Tongue (tissue), 2 donors: ENCODE results near the gene GRK6. TPM values are rescaled to one million over a fixed set of nuclear protein-coding genes. Genes with fewer than 3 reads are reported as not detected.
A peak's percentile ranks its signal among the peaks of the same experiment; 100 is the strongest.

ENCODE experiments used
- DNase-seq: peaks from one replicate; pipeline ENCODE4 v3.0.0-alpha.2; 2015
- total RNA-seq: library from RNA; depleted of rRNA; stranded (reverse); fragments of >200 nt; gene quantifications from one replicate; pipeline ENCODE4 v1.2.3, GENCODE V29; 2014

Gene GRK6
- total RNA-seq, 1 donor from 2014 or later: 19.9 TPM

- DNase-seq: no peak
Measured at GRCh38 chr5:177487975-177488374, 61.5 kb downstream of the GRK6 start.

DNA sequence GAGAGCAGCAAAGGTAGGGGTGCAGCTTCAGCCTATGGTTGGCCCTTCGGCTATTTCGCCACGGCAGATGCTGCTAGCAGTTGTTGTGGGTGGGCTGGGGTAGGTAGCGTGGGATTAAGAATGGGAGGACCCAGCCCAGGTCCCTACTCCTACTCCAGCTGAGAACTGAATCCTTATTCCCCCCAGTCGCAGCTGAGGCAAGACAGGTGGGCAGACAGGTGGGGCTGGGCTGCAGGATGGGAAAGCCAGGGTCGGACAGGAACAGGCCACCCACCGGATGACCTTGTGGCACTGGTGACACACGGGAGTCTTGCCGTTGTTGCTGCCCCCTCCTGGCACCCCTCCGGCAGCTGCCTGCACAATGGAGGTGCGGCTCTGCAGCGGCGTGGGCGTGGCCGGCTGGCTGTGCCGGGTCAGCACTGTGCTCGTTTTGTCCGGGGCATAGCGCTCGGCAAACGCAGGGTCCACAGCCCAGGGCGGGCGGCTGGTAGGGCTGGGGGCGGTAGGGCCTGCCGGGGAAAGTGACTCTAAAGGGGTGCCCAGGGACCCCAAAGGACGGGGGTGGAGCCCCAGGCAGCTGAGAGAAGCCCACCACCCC, 62.7 kb downstream of the GRK6 start:
- no peak for DNase-seq

DNA sequence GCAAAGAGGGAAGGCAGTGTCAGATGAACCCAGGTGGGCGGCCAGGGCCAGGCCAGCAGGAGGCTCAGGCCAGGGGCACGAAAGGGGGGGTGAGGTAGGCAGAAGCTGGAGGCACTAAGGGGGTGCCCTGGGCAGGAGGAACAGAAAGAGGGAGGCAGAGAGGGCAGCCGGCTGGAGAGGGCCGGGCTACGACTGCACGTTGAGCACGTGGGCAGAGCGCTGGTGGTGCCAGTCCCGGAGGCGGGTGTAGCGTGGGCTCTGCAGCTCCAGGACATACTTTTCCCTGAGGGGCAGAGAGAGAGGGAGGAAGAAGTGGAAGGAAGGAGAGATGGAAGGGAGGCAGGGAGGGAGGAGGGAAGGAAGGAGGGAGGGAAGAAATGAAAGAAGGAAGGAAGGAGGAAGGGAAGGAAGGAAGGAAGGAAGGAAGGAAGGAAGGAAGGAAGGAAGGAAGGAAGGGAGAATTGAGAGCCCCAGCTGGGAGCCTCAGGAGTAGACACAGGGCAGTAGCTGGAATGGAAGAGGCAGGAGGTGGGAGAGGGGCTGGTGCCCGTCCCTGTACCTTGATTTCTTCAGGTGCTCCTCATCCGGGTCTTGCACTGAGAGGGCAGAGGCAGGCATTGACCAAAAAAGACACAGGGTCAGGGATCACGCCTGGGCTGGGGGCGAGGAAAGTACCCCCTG, 64.0 kb downstream of the GRK6 start:
- no peak for DNase-seq

DNA sequence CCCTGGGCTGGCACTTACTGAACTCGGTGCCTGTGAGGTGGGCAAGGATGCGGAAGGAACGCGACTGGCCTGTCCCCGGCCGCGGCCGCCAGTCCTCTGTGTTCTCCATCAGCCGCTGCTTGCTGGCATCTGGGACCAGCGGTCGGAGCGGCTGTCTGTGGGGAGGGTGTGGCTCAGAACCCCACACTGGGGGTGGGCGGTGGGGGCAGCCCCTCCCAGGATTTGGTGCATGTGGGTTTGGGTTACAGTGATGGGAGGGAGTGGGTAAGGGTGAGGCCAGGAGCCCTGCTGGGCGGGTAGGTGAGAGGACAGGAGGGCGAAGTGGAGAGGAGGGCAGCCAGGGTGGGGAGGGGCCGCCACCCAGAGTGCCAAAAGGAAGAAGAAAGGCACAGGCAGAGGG, 64.5 kb downstream of the GRK6 start:
- no peak for DNase-seq

- DNase-seq: peak; percentile 89
Measured at GRCh38 chr5:177491429-177491945, 65.0 kb downstream of the GRK6 start.

- DNase-seq: no peak
Measured at GRCh38 chr5:177491983-177492746, 65.7 kb downstream of the GRK6 start.

Other genes with a start within 250 kb of the GRK6 start
- gene RAB24, start 123.0 kb upstream of the GRK6 start, total RNA-seq: 25.4 TPM
- gene PRELID1, start 122.9 kb upstream of the GRK6 start, total RNA-seq: 62.8 TPM
- 32.8 TPM for gene MXD3, start 114.8 kb upstream of the GRK6 start, total RNA-seq
- 159 TPM for gene LMAN2, start 75.0 kb upstream of the GRK6 start, total RNA-seq
- gene RGS14, start 68.8 kb upstream of the GRK6 start, total RNA-seq: 14.8 TPM
- gene SLC34A1, start 42.2 kb upstream of the GRK6 start, total RNA-seq: not detected
- gene PFN3, start 26.0 kb upstream of the GRK6 start, total RNA-seq: not detected
- gene F12, start 17.1 kb upstream of the GRK6 start, total RNA-seq: 0.51 TPM
- gene PRR7, start 20.1 kb downstream of the GRK6 start, total RNA-seq: 0.72 TPM
- 58.3 TPM for gene DBN1, start 47.0 kb downstream of the GRK6 start, total RNA-seq
- gene PDLIM7, start 70.9 kb downstream of the GRK6 start, total RNA-seq: 83.0 TPM
- gene DOK3, start 83.2 kb downstream of the GRK6 start, total RNA-seq: 6.7 TPM
- gene DDX41, start 90.3 kb downstream of the GRK6 start, total RNA-seq: 46.4 TPM
- 28.1 TPM for gene FAM193B, start 127.9 kb downstream of the GRK6 start, total RNA-seq
- 91.9 TPM for gene TMED9, start 165.5 kb downstream of the GRK6 start, total RNA-seq
- 14.5 TPM for gene B4GALT7, start 173.5 kb downstream of the GRK6 start, total RNA-seq